ENCODE results near the gene UNG. TPM values are rescaled to one million over a fixed set of nuclear protein-coding genes. Genes with fewer than 3 reads are reported as not detected.

The UNG gene
- polyA plus RNA-seq, 2 of the 4 experiments (the other 2 are of a cell fraction): 55.6 to 77.6 TPM

GRCh38 chr12:109114644-109115043, 17.2 kb downstream of the UNG start:
- H3K4me1 ChIP-seq: peaks cover 11% of the 10 kb centered on the region
- FAIRE-seq (no peak), DNase-seq (ENCODE audit: low read depth in 1 of 2, low spot score in 1 of 2) (no peak), ATAC-seq (no peak)
- no peak for TF ChIP-seq FOXS1 (CRISPR knock-in tag; IDR thresholded peaks at IDR 0.05)
- no peak for TF ChIP-seq GATA3 (IDR thresholded peaks at IDR 0.05; ENCODE audit: borderline replicate concordance)
- TF ChIP-seq RCOR1 (IDR thresholded peaks at IDR 0.05; ENCODE audit: low read depth, low read length): no peak
- TF ChIP-seq NR3C1 (IDR thresholded peaks at IDR 0.05): no peak
- TF ChIP-seq ESRRA (IDR thresholded peaks at IDR 0.05; ENCODE audit: borderline replicate concordance, low read length): no peak
- no peak overlapping the region for H3K4me2 ChIP-seq
- H3K9me3 ChIP-seq: no peaks in the 10 kb centered on the region
- ChIA-PET POLR2A (no interaction called here), CTCF (interaction anchor here (1.0 to 4.2 kb wide), 7 partner anchors 13 to 278 kb away, joined by 3 to 58 read pairs (median 3); no protein-coding TSS in a partner anchor)
- no peak overlapping the region for H3K4me3 ChIP-seq
- WGBS (ENCODE audit: missing lambda C conversion rate): 49% methylated on average over 2 of the region's 2 CpGs
- no peak overlapping the region; a peak in 1 of 6 replicates for H3K27ac ChIP-seq

DNA sequence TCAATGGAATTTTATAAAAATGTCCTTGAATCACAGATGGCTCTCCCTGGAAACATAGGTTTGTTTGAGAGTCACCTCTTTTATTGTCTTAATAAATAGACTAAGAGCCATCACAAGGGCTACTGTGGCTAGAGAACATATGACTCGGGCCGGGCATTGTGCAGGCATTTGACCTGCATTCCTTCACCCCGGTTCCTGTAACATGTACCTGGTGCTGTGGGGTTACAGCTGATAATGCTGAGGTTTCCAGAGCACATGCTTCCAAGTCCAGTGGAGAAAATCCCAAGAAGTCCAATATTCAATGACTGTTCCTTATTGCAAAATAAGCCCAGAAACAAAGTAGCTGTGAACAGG, 18.0 kb downstream of the UNG start:
- 92% methylated on average over 3 of the region's 3 CpGs for WGBS (ENCODE audit: missing lambda C conversion rate)
- FAIRE-seq (no peak), ATAC-seq (no peak), DNase-seq (ENCODE audit: low read depth in 1 of 2, low spot score in 1 of 2) (no peak)
- CTCF ChIA-PET: interaction anchor here (1.0 to 1.5 kb wide), 3 partner anchors 14 to 264 kb away, joined by 3 to 4 read pairs (median 3); no protein-coding TSS in a partner anchor
- no peaks in the 10 kb centered on the region for H3K9me3 ChIP-seq
- TF ChIP-seq RFX5 (IDR thresholded peaks at IDR 0.05) (no peak), CBX8 (IDR thresholded peaks at IDR 0.05) (no peak), EP300 (IDR thresholded peaks at IDR 0.05) (no peak), FOSL2 (IDR thresholded peaks at IDR 0.05) (no peak), FOSL2 (CRISPR knock-in tag; IDR thresholded peaks at IDR 0.05) (no peak), HOXA7 (CRISPR knock-in tag; IDR thresholded peaks at IDR 0.05) (no peak), ZFP36 (IDR thresholded peaks at IDR 0.05; ENCODE audit: borderline replicate concordance, partially characterized antibody) (no peak), GATA3 (IDR thresholded peaks at IDR 0.05; ENCODE audit: borderline replicate concordance) (no peak), REST (IDR thresholded peaks at IDR 0.05) (no peak), KDM1A (IDR thresholded peaks at IDR 0.05; ENCODE audit: low read depth) (no peak), CBX2 (IDR thresholded peaks at IDR 0.05; ENCODE audit: borderline replicate concordance, low read depth) (no peak), JUN (IDR thresholded peaks at IDR 0.05) (no peak), MYC (IDR thresholded peaks at IDR 0.05; ENCODE audit: borderline replicate concordance, low read length) (no peak)
- no peak overlapping the region; a peak in 1 of 6 replicates for H3K27ac ChIP-seq
- H3K4me1 ChIP-seq: peaks cover 8% of the 10 kb centered on the region
- POLR2A ChIA-PET: no interaction called here
- no peak overlapping the region for H3K4me3 ChIP-seq
- no peak overlapping the region for H3K4me2 ChIP-seq

DNA sequence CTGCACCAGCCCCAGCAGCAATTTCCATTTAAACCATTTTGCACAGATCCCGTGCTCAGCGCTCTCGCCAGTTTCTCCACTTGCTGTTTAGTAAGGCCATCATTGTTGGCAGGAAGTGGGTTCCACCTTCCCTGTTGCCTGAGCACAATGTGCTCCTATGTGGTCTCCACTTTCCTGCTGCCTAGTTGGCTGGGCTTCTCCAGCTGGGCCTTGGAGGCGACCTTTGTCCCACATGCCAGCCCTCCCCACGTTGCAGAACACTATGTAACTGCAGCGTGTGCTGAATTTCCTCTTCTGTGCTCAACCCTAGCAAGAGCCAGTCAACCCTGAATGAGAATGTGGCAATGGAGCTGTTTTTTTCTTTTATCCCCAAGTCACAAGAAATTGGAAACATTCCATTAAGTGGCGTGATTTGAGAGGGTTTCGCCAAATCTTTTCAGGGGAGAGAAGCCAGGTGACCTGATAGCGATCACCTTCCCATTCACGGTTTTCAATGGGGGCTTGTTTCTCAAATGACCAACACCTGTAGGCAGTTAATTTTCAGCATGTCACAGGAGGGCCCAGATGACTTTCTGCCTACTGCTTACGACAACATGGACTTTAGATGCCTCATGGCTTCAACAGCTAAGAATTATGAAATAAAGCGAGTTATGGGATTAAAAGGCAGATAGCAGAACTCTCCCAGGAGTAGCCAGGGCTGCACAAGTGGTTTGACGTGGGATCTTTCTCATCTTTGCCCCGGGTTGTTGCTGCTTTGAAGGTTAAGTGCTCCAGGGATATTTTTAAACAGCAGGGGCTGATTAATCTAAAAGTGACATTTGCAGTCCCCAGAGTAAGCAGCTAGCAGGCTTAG, 18.6 kb downstream of the UNG start, which contains the start of gene ACACB:
Gene ACACB, plus strand, starts transcription at position 830 of the 853 bp plus-strand sequence. CDS start 22,819 bp downstream, outside the sequence.
- FAIRE-seq (no peak), DNase-seq (ENCODE audit: low read depth in 1 of 2, low spot score in 1 of 2) (no peak), ATAC-seq (no peak)
- POLR2A ChIA-PET: no interaction called here
- H3K4me2 ChIP-seq: no peak within 1 kb of the TSS
- peaks cover 3% of the 10 kb centered on the region; the same call in 1 of the 3 replicates for H3K4me1 ChIP-seq
- no peaks in the 10 kb centered on the region for H3K9me3 ChIP-seq
- TF ChIP-seq, protein P1, sequence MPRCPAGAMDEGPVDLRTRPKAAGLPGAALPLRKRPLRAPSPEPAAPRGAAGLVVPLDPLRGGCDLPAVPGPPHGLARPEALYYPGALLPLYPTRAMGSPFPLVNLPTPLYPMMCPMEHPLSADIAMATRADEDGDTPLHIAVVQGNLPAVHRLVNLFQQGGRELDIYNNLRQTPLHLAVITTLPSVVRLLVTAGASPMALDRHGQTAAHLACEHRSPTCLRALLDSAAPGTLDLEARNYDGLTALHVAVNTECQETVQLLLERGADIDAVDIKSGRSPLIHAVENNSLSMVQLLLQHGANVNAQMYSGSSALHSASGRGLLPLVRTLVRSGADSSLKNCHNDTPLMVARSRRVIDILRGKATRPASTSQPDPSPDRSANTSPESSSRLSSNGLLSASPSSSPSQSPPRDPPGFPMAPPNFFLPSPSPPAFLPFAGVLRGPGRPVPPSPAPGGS (IDR thresholded peaks at IDR 0.05): no peak
- TF ChIP-seq FOXS1 (CRISPR knock-in tag; IDR thresholded peaks at IDR 0.05) (no peak), KDM5A (IDR thresholded peaks at IDR 0.05) (no peak), KDM1A (IDR thresholded peaks at IDR 0.05; ENCODE audit: low read depth) (no peak), EHF (CRISPR knock-in tag; IDR thresholded peaks at IDR 0.05) (no peak), REST (IDR thresholded peaks at IDR 0.05) (no peak), EP300 (IDR thresholded peaks at IDR 0.05) (no peak), CEBPB (IDR thresholded peaks at IDR 0.05) (no peak), ZFP36 (IDR thresholded peaks at IDR 0.05; ENCODE audit: borderline replicate concordance, partially characterized antibody) (no peak), RFX5 (IDR thresholded peaks at IDR 0.05) (no peak)
- TF ChIP-seq, protein P2, sequence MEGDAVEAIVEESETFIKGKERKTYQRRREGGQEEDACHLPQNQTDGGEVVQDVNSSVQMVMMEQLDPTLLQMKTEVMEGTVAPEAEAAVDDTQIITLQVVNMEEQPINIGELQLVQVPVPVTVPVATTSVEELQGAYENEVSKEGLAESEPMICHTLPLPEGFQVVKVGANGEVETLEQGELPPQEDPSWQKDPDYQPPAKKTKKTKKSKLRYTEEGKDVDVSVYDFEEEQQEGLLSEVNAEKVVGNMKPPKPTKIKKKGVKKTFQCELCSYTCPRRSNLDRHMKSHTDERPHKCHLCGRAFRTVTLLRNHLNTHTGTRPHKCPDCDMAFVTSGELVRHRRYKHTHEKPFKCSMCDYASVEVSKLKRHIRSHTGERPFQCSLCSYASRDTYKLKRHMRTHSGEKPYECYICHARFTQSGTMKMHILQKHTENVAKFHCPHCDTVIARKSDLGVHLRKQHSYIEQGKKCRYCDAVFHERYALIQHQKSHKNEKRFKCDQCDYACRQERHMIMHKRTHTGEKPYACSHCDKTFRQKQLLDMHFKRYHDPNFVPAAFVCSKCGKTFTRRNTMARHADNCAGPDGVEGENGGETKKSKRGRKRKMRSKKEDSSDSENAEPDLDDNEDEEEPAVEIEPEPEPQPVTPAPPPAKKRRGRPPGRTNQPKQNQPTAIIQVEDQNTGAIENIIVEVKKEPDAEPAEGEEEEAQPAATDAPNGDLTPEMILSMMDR (IDR thresholded peaks at IDR 0.05): no peak
- 86% methylated on average over 14 of the region's 14 CpGs for WGBS (ENCODE audit: missing lambda C conversion rate)
- no peak within 1 kb of the TSS for H3K4me3 ChIP-seq
- no peak within 1 kb of the TSS; a peak in 1 of 6 replicates for H3K27ac ChIP-seq
- CTCF ChIA-PET: interaction anchor here (0.6 to 1.5 kb wide), 11 partner anchors 8 to 907 kb away, joined by 3 to 4 read pairs (median 3); no protein-coding TSS in a partner anchor

Measured in A549 (cell line).